T-helper 2 cell (primary cell): ENCODE measurements around the gene SLC25A22.

ENCODE experiments used
- DNase-seq, 5 experiments: peaks; one replicate each; pipeline versions ENCODE4 v3.0.0 to v3.0.0-alpha.2; 2012 to 2022

SLC25A22 gene

GRCh38 chr11:770642-771616 lies 27.2 kb downstream of the SLC25A22 start:
- no peak for DNase-seq

GRCh38 chr11:769887-770641 lies 28.0 kb downstream of the SLC25A22 start:
- DNase-seq, result no peak

GRCh38 chr11:767238-767637 lies 30.8 kb downstream of the SLC25A22 start:
- DNase-seq, result no peak

GRCh38 chr11:766936-767210 lies 31.2 kb downstream of the SLC25A22 start:
- DNase-seq, result no peak

- DNase-seq, result no peak
Measured at GRCh38 chr11:766106-766935, 31.8 kb downstream of the SLC25A22 start.

- DNase-seq, result no peak
Measured at GRCh38 chr11:765802-766091, 32.3 kb downstream of the SLC25A22 start.

GRCh38 chr11:765025-765801 lies 32.9 kb downstream of the SLC25A22 start:
- DNase-seq, result peak in 4 of 5 experiments; percentile 29 to 77 (median 48)

GRCh38 chr11:764322-765024 lies 33.6 kb downstream of the SLC25A22 start:
- no peak for DNase-seq

GRCh38 chr11:763549-764321 lies 34.3 kb downstream of the SLC25A22 start:
- no peak for DNase-seq

- DNase-seq, result no peak
Measured at GRCh38 chr11:763073-763463, 35.0 kb downstream of the SLC25A22 start.

- DNase-seq, result peak in 1 of 5 experiments; percentile 46
Measured at GRCh38 chr11:762421-763072, 35.5 kb downstream of the SLC25A22 start.

- no peak for DNase-seq
Measured at GRCh38 chr11:761526-762108, 36.5 kb downstream of the SLC25A22 start.

- no peak for DNase-seq
Measured at GRCh38 chr11:760236-760635, 37.8 kb downstream of the SLC25A22 start.

- no peak for DNase-seq
Measured at GRCh38 chr11:749731-750130, 48.4 kb downstream of the SLC25A22 start.

- DNase-seq, result no peak
Measured at GRCh38 chr11:748007-748359, 50.1 kb downstream of the SLC25A22 start.

GRCh38 chr11:747158-748006 lies 50.7 kb downstream of the SLC25A22 start, which contains the start of gene TALDO1:
TALDO1 (plus strand) TSS chr11:747464; CDS start chr11:747482, 18 bp downstream.
- DNase-seq, result peak; percentile 65 to 88 (median 77)

- peak in 1 of 5 experiments; percentile 73 for DNase-seq
Measured at GRCh38 chr11:746289-747157, 51.6 kb downstream of the SLC25A22 start.

- DNase-seq, result no peak
Measured at GRCh38 chr11:745428-745827, 52.7 kb downstream of the SLC25A22 start.
